ENCODE results near the gene NDUFS3.

The NDUFS3 gene

DNA sequence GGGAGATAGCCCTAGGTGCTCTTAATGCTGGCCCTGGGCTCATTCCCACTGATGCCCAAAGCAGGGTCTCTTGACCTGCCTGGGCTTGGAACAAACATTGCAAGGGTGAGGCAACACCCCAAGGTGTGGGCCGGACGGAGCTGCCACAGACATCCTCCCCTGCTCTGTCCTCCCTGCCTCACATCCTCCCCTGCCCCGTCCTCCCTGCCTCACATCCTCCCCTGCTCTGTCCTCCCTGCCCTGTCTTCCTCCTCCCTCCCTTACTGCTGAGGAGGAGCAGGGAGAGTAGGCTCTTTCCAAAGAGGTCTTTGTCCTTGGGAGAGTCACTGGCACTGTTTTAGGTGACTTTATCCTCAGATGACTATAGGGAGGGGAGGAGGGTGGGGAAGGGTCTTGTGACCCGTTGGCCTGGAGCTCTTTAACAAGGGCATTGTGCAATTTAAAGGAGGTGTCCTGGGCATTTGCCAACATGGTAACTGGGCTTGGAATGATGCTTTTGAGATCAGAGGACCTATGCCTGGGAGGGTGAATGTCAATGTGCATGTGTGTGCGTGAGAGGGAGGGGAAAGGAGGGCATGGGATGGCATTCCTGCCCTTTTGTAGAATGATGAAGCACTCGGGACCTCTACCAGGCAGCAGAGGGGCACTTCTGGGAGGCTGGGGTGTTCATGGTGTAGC lies 8.3 kb downstream of the NDUFS3 start:
- Histone ChIP-seq H3K4me3 (peak overlapping the region in 1 of 7 experiments; percentile 25), H3K27ac (peak overlapping the region in 16 of 21 experiments; percentile 11 to 73 (median 57))

DNA sequence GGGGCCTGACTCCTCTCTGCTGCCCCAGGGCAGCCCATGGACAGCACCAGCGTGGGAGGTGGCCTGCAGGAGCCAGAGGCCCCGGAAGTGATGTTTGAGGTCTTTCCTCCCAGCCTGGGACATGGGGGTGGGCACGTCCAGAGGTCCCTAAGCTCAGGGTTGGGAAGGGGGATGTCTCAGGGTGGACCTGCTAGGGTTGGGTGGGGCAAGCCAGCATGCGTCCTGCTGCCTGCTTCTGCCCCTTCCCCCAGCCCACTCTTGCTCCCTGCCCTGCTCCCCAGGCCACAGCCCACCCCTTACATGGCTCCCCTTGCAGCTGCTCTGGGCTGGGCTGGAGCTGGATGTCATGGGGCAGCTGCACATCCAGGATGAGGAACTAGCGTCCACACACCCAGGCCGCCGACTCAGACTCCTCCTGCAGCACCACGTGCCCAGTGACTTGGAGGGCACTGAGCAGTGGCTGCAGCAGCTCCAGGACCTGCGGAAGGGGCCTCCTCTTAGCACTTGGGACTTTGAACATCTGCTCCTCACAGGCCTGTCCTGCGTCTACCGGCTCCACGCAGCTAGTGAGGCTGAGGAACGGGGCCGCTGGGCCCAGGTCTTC lies 9.0 kb downstream of the NDUFS3 start:
- peak overlapping the region in 16 of 21 experiments; percentile 11 to 73 (median 57) for H3K27ac ChIP-seq

DNA sequence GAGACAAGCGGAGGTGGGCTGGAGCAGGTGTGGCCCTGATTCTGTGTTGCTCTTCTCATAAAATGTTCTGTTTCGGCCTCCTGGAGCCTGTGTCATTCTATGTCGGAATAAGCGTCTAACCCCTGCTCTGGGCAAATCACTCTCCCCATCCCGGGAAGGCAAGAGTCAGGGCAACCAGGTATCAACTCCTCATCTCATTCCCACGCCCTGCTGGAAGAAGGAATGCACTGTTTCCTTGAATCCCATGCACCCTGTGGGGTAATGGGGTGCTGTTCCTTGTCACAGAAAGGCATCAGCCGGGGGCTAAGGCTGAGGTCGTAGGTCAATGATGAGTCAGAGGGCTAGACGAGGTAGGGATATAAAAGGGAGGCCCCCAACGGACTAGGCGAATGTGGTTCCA lies 10.2 kb downstream of the NDUFS3 start:
- H3K27ac ChIP-seq = no peak overlapping the region
- H3K4me3 ChIP-seq = peak overlapping the region in 1 of 7 experiments; percentile 24

More for the DNA sequence above, 9.0 kb downstream of the NDUFS3 start:
- peak overlapping the region in 1 of 7 experiments; percentile 15 for H3K4me3 ChIP-seq

DNA sequence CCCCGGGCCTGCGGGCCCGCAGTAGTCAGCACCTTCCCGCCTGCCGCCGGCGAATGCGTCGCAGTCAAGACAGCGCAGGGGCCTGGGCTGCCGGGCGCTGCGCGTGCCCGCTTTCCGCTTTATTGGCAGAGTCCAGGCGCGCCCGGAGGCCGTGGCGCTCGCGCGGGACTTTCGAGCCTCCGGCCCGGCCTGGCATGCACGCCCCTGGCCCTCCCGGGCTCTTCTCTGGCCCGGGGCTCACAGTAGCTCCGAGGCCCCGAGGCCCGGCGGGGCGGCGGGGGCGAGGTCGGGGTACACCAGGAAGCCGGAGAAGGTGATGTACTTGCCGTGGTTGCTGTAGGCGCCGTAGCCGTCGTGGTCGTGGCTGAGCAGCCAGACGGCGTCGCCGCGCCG lies 10.7 kb downstream of the NDUFS3 start:
- H3K4me3 ChIP-seq = peak overlapping the region in 1 of 7 experiments; percentile 24
- no peak overlapping the region for H3K27ac ChIP-seq

DNA sequence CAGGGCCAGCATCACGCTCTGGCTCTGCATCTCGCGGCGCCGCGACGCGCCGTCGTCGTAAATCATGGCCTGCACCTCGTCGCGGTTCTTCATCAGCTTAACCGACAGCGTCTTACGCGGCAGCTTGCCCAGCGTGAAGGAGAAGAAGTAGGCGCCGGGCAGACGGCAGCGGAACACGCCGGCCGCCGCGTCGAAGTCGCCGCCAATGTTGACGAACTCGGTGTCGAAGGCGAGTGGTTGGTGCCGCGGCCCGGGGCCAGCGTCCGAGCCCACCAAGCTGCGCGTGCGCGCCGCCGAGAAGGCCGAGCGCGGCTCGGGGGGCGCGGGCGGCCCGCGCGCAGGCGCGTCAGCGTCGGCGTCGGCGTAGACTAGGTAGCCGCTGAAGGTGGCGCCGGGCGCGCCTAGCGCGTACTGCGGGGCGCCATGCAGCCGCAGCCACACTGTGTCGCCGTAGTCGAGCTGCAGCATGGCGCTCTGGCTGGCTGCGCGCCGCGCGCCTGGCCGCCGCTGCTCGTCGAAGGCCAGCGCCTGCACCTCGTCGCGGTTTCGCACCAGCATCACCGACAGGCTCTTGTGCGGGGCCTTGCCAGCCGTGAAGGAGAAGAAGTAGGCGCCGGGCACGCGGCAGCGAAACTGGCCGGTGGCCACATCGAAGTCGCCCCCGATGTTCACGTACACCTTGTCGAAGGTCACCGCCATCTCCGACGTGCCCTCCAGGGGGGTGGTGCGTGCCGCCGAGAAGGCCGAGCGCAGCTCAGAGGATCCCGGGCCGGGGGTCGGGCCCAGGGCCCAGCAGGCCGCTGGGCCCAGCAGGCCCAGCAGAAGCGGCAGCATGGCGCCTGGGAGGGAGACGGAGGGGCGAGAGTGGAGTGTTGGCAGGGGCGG lies 11.3 kb downstream of the NDUFS3 start:
- Histone ChIP-seq H3K27ac (no peak overlapping the region), H3K4me3 (peak overlapping the region in 1 of 7 experiments; percentile 24)

DNA sequence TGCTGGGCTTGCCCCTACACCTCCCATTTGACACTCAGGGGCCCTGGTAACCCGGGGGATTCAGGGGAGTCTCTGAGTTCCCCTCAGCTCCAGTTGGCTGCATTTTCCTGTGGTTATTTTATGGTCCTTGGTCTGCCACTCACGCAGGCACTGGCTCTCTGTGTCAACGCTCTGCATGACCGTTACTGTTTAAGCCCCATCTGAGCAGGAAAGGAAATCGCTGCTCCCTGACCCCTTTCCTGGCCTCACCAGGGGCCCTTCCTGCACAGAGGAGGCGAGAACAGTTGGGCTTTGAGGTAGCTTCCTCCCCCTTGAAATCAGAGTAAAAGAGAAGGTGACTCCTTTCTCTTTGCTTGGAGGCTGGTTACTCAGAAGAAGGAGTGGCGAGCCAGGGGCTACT lies 12.9 kb downstream of the NDUFS3 start:
- Histone ChIP-seq H3K27ac (no peak overlapping the region), H3K4me3 (no peak overlapping the region)

DNA sequence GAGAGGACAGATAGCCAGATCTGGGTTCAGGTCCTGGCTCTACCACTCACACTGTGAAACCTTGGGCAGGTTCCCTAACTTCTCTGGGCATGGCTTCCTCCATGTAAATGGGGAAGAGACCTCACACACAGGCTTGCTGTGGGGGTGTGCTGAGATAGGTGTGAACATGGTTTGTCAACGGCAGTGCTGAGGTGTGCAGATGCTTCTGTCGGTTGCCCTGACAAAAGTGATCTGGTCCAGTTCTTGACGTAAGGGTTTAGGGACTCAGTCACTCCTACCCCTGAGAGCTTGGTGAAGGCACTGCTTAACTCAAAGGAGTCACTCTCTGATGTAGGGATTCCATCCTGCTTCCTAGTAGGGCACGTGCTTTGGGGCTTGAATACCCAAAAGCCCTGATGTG lies 13.4 kb downstream of the NDUFS3 start:
- Histone ChIP-seq H3K27ac (no peak overlapping the region), H3K4me3 (no peak overlapping the region)

DNA sequence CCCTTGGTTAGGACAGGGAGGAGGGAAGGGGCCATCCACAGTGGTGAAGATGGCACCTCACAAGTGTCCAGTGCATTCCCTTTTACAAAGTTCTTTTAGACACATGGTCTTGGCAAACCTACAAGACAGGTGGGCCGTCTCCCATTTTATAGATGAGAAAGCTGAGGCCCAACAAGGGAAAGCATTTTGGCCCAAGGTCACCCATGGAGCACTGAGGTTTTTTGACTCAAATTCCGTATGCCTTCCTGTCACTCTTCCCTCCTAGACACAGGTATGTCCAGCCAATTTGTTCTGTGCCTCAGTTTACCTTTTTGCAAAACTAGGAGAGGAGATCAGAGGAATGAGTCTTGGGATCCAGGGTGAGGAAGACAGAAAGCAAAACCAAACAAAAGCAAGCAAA lies 14.1 kb downstream of the NDUFS3 start:
- no peak overlapping the region for H3K4me3 ChIP-seq
- H3K27ac ChIP-seq = no peak overlapping the region

DNA sequence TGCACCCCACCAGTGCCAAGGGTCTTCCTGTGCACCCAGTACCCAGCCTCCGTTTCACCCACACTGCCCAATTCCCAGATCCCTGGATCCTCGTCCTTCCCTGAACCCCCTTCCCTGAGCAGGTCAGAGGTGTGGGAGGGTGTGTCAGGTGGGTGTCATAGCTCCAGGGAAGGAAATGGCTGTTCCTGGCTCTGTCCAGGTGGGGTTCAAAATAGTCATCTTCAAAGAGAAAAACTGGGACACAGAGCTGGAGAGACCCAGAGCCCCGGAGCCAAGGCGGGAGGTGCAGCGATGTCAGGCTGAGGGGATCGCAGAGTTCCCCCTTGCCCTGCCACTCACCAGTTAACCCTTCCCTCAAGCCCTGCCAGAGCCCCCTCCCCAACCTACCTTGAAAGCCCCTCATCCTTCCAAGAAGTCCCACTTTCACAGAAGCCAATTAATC lies 14.6 kb downstream of the NDUFS3 start:
- Histone ChIP-seq H3K4me3 (peak overlapping the region in 3 of 7 experiments; percentile 7 to 34 (median 26)), H3K27ac (peak overlapping the region in 1 of 21 experiments; percentile 21)

DNA sequence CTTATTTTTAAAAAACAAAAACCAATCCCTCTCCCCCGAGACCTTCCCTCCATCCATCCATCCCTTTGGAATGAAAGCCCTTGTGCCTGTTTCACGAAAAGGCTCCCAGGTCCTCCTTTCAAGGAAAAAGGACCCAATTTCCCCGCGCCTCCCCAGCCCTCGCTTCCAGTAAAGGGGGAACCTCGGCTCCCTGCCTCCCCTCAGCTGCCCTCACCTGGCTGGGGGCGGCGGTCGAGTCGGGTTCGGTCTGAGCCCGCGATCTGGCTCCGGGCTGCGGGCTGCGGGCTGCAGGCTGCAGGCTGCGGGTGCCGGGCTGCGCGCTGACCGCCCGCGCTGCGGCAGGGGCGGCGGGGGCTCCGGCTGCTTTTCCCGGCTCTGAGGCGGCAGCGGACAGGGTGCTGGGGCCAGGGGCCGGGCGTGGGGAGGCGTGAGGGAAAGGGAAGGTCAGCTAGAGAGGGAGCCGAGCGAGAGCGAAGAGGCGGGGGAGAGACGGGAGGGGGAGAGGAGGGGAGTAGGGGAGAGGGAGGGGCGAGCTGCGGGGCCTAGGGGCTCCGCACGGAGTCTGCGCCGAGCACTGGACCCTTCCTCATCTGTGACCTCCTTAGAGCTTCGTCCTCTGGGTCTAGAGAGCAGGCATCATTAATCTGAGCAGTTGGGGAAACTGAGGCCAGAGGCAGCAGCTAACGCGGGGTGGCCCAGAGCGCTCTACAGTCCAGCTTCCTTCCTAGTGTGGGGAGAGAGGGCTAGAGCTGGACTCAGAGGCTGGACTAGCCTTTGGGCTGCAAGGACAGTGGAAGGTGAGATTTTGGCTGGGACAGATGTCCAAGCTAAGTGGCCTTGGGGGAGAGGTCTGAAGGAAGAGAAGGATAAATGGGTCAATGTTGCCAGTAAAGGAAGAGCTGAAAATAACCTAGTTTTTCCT lies 15.3 kb downstream of the NDUFS3 start, which contains the start of gene C1QTNF4:
Gene C1QTNF4, minus strand, starts transcription at position 478 of the 922 bp plus-strand sequence. CDS start 3,601 bp downstream, outside the sequence.
- Histone ChIP-seq H3K27ac (peak within 1 kb of the TSS in 1 of 21 experiments; percentile 21), H3K4me3 (peak within 1 kb of the TSS in 3 of 7 experiments; percentile 7 to 34 (median 26))

DNA sequence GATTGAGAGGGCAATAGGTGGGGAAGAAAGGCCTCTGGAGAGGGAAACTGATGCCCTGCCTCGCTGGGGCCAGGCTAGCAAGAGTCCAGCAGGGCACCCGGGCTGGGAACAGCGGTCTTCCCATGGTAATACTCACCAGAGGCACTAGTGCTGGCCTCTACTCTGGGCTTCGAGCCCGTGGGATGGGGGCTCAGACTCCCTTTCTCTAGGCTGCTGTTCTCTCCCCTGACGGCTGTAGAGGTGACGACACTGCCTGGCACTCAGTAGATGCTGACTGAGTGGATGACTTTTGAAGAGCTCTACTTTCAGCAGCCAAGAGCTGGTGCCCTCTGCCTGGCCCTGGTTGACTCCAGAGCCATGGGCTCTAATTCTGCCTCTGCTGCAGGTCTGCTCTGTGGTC lies 16.2 kb downstream of the NDUFS3 start:
- Histone ChIP-seq H3K4me3 (no peak overlapping the region), H3K27ac (no peak overlapping the region)

DNA sequence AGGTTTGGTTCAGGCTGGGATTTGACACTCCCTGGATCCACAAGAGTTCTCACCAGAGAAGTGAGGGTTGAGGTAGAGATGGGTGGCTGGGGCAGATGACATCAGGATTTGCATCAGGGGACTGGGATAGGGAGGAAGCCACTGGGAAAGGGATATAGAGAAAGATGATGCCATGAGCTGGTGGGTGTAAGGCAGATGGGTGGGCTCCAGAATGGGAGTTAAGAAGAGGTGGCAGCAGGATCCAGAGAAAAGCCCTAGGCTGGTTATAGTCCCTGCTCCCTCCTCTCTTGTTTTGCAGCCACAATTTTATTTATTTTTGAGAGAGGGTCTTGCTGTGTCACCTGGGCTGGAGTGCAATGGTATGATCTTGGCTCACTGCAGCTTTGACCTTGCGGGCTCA lies 17.1 kb downstream of the NDUFS3 start:
- no peak overlapping the region for H3K27ac ChIP-seq

DNA sequence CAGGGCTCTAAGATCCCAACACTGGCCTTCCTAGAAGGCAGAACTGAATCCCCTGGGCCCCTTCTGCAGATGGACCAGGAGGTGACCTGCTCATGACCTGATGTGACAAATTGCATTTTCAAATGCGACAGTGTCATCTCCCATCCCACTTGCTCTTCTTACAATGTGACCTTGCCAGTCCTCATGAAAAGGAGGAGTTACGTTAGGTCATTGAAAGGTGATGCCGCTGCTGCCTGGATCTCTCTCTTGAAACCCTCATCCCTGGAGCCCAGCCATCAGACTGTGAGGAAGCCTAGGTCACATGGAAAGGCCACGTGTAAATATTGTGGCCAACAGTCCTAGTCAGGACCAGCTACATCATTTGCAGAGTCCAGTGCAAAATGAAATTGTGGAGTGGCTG lies 21.0 kb downstream of the NDUFS3 start:
- H3K27ac ChIP-seq = no peak overlapping the region
- H3K4me3 ChIP-seq = no peak overlapping the region

More for the DNA sequence above, 17.1 kb downstream of the NDUFS3 start:
- no peak overlapping the region for H3K4me3 ChIP-seq

DNA sequence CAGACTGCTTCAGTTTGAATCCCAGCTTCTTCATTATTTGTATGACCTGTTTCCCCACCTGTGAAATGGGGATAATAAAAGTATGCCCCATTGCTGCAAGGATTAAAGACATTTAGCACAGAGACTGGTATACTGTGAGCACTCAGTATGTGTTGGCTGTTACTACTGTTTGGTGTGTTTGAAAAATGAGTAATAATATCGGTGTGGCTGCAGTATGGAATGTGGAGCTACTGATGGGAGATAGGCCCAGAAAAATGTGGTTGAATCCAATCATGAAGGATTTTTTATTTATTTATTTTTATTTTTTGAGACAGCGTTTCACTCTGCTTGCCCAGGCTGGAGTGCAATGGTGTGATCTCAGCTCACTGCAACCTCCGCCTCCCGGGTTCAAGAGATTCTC lies 24.4 kb downstream of the NDUFS3 start:
- Histone ChIP-seq H3K27ac (no peak overlapping the region), H3K4me3 (no peak overlapping the region)

DNA sequence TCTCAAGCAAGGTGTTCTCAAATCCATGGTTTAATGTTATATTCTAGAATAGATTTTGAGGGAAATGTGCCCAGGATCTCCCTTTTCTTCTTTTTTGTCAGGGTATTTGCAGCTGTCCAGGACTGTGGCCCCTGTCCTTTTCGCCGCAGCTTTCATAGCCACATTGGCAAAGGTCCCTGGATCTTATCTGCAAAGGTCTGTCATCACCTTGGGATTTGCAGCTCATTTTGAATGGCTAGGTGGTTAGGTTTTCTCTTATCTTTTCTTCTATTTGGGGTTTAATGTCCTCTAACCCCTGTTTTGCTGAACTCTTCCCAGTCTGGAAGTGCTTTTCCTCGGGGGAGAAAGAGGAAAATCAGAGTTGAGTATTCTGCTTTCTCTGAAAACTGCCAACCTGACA lies 27.0 kb downstream of the NDUFS3 start:
- H3K27ac ChIP-seq = peak overlapping the region in 1 of 21 experiments; percentile 49

DNA sequence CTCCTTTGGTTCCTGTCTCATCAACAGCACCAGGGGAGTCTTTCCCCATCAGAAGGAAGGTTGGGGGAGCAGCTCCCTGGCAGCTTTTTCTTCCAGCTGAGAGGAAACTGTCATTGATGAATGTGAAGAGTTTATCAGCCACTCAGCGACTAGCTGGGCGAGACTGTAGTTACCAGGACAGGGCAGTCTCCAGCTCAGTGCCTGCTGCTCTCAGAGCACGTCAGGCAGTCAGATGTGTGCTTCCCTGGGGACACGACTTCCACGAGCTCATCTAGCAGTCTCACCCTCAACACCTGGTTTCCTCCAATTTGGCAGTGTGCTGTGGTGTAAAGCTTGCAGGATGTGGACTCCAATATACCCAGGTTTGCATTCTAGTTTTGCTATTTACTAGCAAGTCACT lies 27.9 kb downstream of the NDUFS3 start:
- H3K4me3 ChIP-seq = no peak overlapping the region
- peak overlapping the region in 14 of 21 experiments; percentile 1 to 67 (median 40) for H3K27ac ChIP-seq

More for the DNA sequence above, 27.0 kb downstream of the NDUFS3 start:
- no peak overlapping the region for H3K4me3 ChIP-seq

DNA sequence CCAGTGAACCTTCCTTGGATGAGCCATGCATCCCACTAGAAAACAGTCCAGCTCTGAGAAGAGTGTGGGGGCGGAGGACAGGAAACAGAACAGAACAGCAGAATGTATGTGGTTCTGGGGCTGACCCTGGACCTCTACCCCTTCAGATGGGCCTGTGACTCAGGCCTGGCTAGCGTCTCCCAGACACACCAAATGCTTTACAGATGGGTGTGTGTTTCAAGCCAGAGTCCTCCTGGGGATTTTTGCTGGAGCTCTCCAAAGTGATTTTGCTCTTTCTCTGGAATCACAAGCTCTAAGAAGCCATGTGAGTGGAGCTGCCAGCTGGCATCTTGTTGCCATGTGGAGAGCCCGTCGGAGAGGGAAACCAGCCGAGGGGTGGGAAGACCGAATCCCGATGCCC lies 28.5 kb downstream of the NDUFS3 start:
- Histone ChIP-seq H3K4me3 (no peak overlapping the region), H3K27ac (peak overlapping the region in 10 of 21 experiments; percentile 1 to 67 (median 36))

DNA sequence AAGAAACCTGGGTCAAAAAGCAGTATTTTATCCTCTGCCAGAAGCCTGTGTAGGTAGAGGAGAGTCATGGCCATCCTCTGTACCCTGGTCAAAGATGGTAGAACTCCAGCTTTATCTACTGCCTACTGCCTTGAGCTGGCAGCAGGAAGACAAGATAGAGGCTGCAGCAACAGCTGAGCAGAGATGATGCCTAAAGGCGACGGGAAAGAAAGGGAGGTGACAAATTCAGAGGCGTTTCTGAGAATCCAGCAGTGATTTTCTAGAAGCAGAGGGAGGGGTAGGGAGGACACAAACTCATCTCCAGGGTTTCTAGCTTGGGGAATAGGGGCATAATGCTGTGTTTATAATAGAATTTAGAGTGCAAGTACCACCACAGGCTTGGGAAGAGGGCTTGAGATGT lies 30.8 kb downstream of the NDUFS3 start:
- peak overlapping the region in 1 of 21 experiments; percentile 23 for H3K27ac ChIP-seq
- no peak overlapping the region for H3K4me3 ChIP-seq

DNA sequence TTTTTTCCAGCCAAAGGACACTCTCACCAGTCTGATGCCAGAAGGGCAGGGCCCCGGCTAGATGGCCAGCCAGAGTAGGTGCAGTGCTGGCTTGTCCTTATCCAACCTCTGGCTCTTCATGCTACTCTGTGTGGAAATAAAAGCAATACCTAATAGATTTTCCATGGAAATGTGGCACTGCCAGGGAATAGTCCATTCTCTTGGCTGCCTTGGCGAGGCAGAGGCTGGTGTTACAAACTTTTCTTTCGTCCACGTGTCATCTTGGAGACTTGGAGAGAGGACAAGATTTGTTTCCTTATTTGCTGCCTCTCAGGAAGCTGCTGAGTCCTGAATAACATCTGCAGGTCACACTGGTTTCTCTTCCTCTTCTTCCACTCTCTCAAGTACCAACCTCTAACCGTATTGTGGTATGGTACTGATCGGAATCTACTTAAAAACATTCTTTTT lies 32.5 kb downstream of the NDUFS3 start:
- peak overlapping the region in 8 of 21 experiments; percentile 7 to 76 (median 43) for H3K27ac ChIP-seq

More for the DNA sequence above, 32.5 kb downstream of the NDUFS3 start:
- H3K4me3 ChIP-seq = no peak overlapping the region
